MM.1S (cell line): ENCODE results near the gene ALDH5A1.
A peak's percentile ranks its signal among the peaks of the same experiment; 100 is the strongest.

Experiments
- DNase-seq: peaks from one replicate; pipeline ENCODE4 v3.0.0-alpha.2; 2015
- H2AFZ ChIP-seq: fragments of 300-600 bp; sonication (generic); 2 replicates; pipeline ENCODE4 v1.6.0; 2016; ENCODE audit warnings: antibody characterized with exemption, low read length
- H3F3A ChIP-seq: fragments of 300-600 bp; sonication (generic); 2 replicates; pipeline ENCODE4 v1.6.1; 2016; ENCODE audit warnings: mild to moderate bottlenecking, antibody characterized with exemption, low read length, moderate library complexity, mixed read lengths; ENCODE audit not compliant: insufficient read depth
- H3K27ac ChIP-seq: fragments of 300-600 bp; sonication (generic); 2 replicates; pipeline ENCODE4 v1.5.1; 2016; ENCODE audit warnings: mild to moderate bottlenecking, low read length
- H3K27me3 ChIP-seq: fragments of 300-600 bp; sonication (generic); replicated peaks from 2 replicates; pipeline ENCODE4 v1.6.0; 2016; ENCODE audit warnings: low read length; ENCODE audit not compliant: insufficient read depth
- H3K36me3 ChIP-seq: fragments of 300-600 bp; sonication (generic); replicated peaks from 2 replicates; pipeline ENCODE4 v1.6.1; 2016; ENCODE audit warnings: mild to moderate bottlenecking, low read length, mixed read lengths; ENCODE audit not compliant: insufficient read depth
- H3K4me1 ChIP-seq: fragments of 300-600 bp; sonication (generic); 2 replicates; pipeline ENCODE4 v1.6.1; 2016; ENCODE audit warnings: low read length, mixed read lengths
- H3K4me2 ChIP-seq: fragments of 300-600 bp; sonication (generic); 2 replicates; pipeline ENCODE4 v1.6.0; 2016; ENCODE audit warnings: low read depth, low read length
- H3K4me3 ChIP-seq: fragments of 300-600 bp; sonication (generic); 2 replicates; pipeline ENCODE4 v1.5.1; 2016; ENCODE audit warnings: low read length, mixed read lengths
- H3K79me2 ChIP-seq: fragments of 300-600 bp; sonication (generic); 2 replicates; pipeline ENCODE4 v1.6.1; 2016; ENCODE audit warnings: mixed run types, low read length, mixed read lengths
- H3K9ac ChIP-seq: fragments of 300-600 bp; sonication (generic); 2 replicates; pipeline ENCODE4 v1.6.1; 2016; ENCODE audit warnings: low read length, mixed read lengths
- H3K9me2 ChIP-seq: fragments of 300-600 bp; sonication (generic); replicated peaks from 2 replicates; pipeline ENCODE4 v1.6.1; 2016; ENCODE audit warnings: mild to moderate bottlenecking, low read length, mixed read lengths; ENCODE audit not compliant: insufficient read depth
- H3K9me3 ChIP-seq: fragments of 300-600 bp; sonication (generic); replicated peaks from 2 replicates; pipeline ENCODE4 v1.6.1; 2016; ENCODE audit warnings: mild to moderate bottlenecking, low read length, mixed read lengths; ENCODE audit not compliant: insufficient read depth
- H4K20me1 ChIP-seq: fragments of 300-600 bp; sonication (generic); 2 replicates; pipeline ENCODE4 v1.6.1; 2016; ENCODE audit warnings: mild to moderate bottlenecking, low read length, moderate library complexity, mixed read lengths; ENCODE audit not compliant: insufficient read depth
- EZH2 ChIP-seq: fragments of 300-600 bp; sonication (generic); optimal IDR thresholded peaks from 2 replicates; pipeline ENCODE3; 2017; ENCODE audit warnings: low read depth, mild to moderate bottlenecking, antibody characterized with exemption, low read length, mixed read lengths
- EZH2phosphoT487 ChIP-seq: fragments of 300-600 bp; sonication (generic); IDR thresholded peaks from 2 replicates; pipeline ENCODE4 v1.6.1; 2018; ENCODE audit warnings: antibody characterized with exemption, low read length
- TF ChIP-seq, protein P1 (sequence below): fragments of 300-600 bp; sonication (generic); IDR thresholded peaks from 2 replicates; pipeline ENCODE4 v1.5.1; 2016; ENCODE audit warnings: antibody characterized with exemption, low read length, mixed read lengths

Gene ALDH5A1

DNA sequence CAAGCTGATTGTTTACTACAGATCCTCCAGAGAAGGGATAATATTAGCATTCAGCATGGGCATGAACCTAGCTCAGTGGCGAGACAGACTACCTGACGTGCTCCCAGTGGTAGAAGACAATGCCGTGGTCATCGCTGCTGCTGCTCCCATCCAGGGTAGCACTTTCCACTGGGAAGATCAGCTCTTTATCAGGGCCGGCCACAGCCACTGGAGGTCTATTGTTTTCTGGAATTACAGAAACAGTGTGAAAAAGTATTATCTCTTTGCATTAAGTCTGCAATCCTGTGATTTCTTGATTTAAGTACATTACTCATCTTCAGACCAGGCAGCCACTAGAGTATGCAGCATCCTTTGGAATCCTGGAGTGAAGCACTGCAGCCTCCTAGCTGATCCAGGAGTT, 75.0 kb downstream of the ALDH5A1 start:
- no peaks in the 10 kb centered on the region for H3K36me3 ChIP-seq
- DNase-seq: no peak
- H2AFZ ChIP-seq: no peak overlapping the region
- no peaks in the 10 kb centered on the region for H3K79me2 ChIP-seq
- no peak overlapping the region for H3K4me2 ChIP-seq
- no peaks in the 10 kb centered on the region for H3K9me3 ChIP-seq
- H3K27me3 ChIP-seq: no peaks in the 10 kb centered on the region
- no peak overlapping the region for H3K9ac ChIP-seq
- H3K9me2 ChIP-seq: no peaks in the 10 kb centered on the region
- H3K4me1 ChIP-seq: peaks cover 5% of the 10 kb centered on the region
- no peak for TF ChIP-seq EZH2
- H3K4me3 ChIP-seq: no peak overlapping the region
- no peaks in the 10 kb centered on the region for H4K20me1 ChIP-seq
- no peak overlapping the region for H3K27ac ChIP-seq
- H3F3A ChIP-seq: no peaks in the 10 kb centered on the region

DNA sequence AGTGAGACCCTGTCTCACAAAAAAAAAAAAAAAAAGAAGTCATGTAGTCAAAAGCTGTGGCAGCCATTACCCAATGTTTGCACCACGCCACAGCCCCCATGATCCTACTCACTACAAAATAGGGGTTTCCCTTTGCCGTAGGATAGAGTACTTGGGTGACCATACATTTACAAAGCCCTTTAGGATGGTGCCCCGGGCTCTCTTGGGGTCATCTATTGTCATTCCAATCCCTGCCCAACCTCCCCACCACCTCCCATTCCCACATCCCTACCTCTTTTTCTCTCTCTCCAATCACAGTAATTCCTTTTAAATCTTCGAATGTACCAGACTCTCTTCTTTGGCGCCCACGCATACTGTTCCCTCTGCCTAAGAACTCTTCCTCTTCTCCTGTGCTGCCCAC, 76.6 kb downstream of the ALDH5A1 start:
- no peaks in the 10 kb centered on the region for H3K36me3 ChIP-seq
- H3K79me2 ChIP-seq: no peaks in the 10 kb centered on the region
- no peaks in the 10 kb centered on the region for H4K20me1 ChIP-seq
- H2AFZ ChIP-seq: no peak overlapping the region
- no peak overlapping the region for H3K4me2 ChIP-seq
- DNase-seq: no peak
- H3K9me2 ChIP-seq: no peaks in the 10 kb centered on the region
- no peaks in the 10 kb centered on the region for H3F3A ChIP-seq
- H3K4me1 ChIP-seq: peaks cover 11% of the 10 kb centered on the region
- H3K9ac ChIP-seq: no peak overlapping the region
- no peaks in the 10 kb centered on the region for H3K9me3 ChIP-seq
- no peak overlapping the region for H3K4me3 ChIP-seq
- H3K27ac ChIP-seq: no peak overlapping the region
- TF ChIP-seq, protein P1, sequence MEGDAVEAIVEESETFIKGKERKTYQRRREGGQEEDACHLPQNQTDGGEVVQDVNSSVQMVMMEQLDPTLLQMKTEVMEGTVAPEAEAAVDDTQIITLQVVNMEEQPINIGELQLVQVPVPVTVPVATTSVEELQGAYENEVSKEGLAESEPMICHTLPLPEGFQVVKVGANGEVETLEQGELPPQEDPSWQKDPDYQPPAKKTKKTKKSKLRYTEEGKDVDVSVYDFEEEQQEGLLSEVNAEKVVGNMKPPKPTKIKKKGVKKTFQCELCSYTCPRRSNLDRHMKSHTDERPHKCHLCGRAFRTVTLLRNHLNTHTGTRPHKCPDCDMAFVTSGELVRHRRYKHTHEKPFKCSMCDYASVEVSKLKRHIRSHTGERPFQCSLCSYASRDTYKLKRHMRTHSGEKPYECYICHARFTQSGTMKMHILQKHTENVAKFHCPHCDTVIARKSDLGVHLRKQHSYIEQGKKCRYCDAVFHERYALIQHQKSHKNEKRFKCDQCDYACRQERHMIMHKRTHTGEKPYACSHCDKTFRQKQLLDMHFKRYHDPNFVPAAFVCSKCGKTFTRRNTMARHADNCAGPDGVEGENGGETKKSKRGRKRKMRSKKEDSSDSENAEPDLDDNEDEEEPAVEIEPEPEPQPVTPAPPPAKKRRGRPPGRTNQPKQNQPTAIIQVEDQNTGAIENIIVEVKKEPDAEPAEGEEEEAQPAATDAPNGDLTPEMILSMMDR: no peak
- no peak for TF ChIP-seq EZH2phosphoT487
- TF ChIP-seq EZH2: no peak
- H3K27me3 ChIP-seq: no peaks in the 10 kb centered on the region

DNA sequence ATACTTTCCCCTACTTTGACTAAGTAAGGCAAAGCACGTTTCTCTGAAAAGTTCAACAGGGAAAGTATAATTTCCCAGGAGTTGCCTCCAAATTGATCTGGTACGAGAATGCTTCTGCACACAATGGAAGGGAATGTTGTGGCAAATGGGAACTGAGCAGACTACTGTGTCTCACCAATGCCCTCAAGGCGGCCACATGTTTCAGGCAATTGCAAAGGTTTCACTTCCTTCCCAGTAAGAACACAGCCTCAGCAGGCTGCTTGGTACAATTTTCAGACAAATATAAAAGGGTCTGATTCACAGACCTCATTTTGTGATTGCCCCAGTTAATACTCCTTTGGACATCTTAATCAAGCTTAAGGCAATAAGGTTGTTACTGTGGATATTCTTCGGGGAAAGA, 80.0 kb downstream of the ALDH5A1 start:
- H3F3A ChIP-seq: no peaks in the 10 kb centered on the region
- peak overlapping the region; percentile 36; the same call in 1 of the 2 replicates for H3K4me2 ChIP-seq
- H3K27me3 ChIP-seq: no peaks in the 10 kb centered on the region
- no peak overlapping the region for H3K27ac ChIP-seq
- H4K20me1 ChIP-seq: no peaks in the 10 kb centered on the region
- peak overlapping the region; percentile 52; the same call in 1 of the 2 replicates for H2AFZ ChIP-seq
- H3K9ac ChIP-seq: no peak overlapping the region
- TF ChIP-seq EZH2phosphoT487: no peak
- no peak for TF ChIP-seq EZH2
- TF ChIP-seq, protein P1: no peak
- H3K4me1 ChIP-seq: peaks cover 11% of the 10 kb centered on the region
- peak; percentile 52 for DNase-seq
- no peaks in the 10 kb centered on the region for H3K9me2 ChIP-seq
- no peaks in the 10 kb centered on the region for H3K36me3 ChIP-seq
- no peak overlapping the region for H3K4me3 ChIP-seq
- H3K9me3 ChIP-seq: no peaks in the 10 kb centered on the region
- H3K79me2 ChIP-seq: no peaks in the 10 kb centered on the region

DNA sequence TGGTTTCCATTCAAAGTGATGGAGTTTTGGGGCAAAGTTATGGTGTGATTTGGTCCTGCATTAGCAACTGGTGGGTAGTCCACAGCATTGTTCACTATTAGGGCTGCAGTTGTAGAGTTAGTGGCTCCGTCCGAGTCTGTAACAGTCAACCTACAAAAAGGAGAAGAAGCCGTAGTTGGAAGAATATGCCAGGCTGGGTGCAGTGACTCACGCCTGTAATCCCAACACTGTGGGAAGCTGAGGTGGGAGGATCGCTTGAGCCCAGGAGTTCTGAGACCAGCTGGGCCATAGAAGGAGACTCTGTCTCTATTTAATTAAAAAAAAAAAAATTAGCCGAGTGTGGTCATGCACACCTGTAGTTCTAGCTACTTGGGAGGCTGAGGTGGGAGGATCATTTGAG, 81.7 kb downstream of the ALDH5A1 start:
- Histone ChIP-seq H3K9me3 (no peaks in the 10 kb centered on the region), H3K4me2 (no peak overlapping the region), H2AFZ (no peak overlapping the region), H3K4me1 (peaks cover 11% of the 10 kb centered on the region), H3K9me2 (no peaks in the 10 kb centered on the region), H3K79me2 (no peaks in the 10 kb centered on the region), H3K27ac (no peak overlapping the region), H3K27me3 (no peaks in the 10 kb centered on the region), H3K9ac (no peak overlapping the region), H4K20me1 (no peaks in the 10 kb centered on the region), H3K36me3 (no peaks in the 10 kb centered on the region), H3F3A (no peaks in the 10 kb centered on the region), H3K4me3 (no peak overlapping the region)
- TF ChIP-seq EZH2 (no peak), EZH2phosphoT487 (no peak)
- TF ChIP-seq, protein P1: no peak
- DNase-seq: no peak
